Right cardiac atrium (tissue), 5 donors: Measurements from ENCODE around the gene ZFAND5. TPM values are rescaled to one million over a fixed set of nuclear protein-coding genes. Genes with fewer than 3 reads are reported as not detected.

ENCODE experiments used
- ATAC-seq, 2 donors: fragments of 200-7000 bp; cut with Tn5 transposase; one replicate each; pipeline versions ENCODE4 v1.8.0 to v1.9.1; 2020; ENCODE audit warnings: moderate library complexity in 2 of 2, mild to moderate bottlenecking in 1 of 2
- DNase-seq, 3 donors: peaks; one replicate each; pipeline ENCODE4 v3.0.0-alpha.2; 2020
- H3K27ac ChIP-seq: one replicate; pipeline ENCODE4 v1.5.1; 2013; ENCODE audit warnings: mild to moderate bottlenecking, low read length, control low read depth, moderate library complexity
- H3K27me3 ChIP-seq: one replicate; pipeline ENCODE4 v1.6.1; 2013; ENCODE audit not compliant: control insufficient read depth, insufficient read depth
- H3K4me1 ChIP-seq: one replicate; pipeline ENCODE4 v1.6.1; 2013; ENCODE audit warnings: low read length; ENCODE audit not compliant: control insufficient read depth, insufficient read depth
- H3K4me3 ChIP-seq: one replicate; pipeline ENCODE4 v1.5.1; 2013; ENCODE audit warnings: low read length, control low read depth
- H3K9me3 ChIP-seq: one replicate; pipeline ENCODE4 v1.6.1; 2013; ENCODE audit warnings: low read length; ENCODE audit not compliant: control insufficient read depth
- WGBS: extraction: QIAGEN DNeasy Blood & Tissue Kit; methylation state at CpG from one replicate; pipeline ENCODE4 v1.1.7; 2013; 5-methylcytosine and 5-hydroxymethylcytosine counted together
- intact Hi-C, 4 donors: fragments of 100-400 bp; cut with DNase I; formaldehyde crosslinking; loops; one replicate each; pipeline versions ENCODE4 v1.11.0 to v1.14.0; 2022 to 2023
- polyA plus RNA-seq: library from polyadenylated mRNA; stranded (reverse); fragments of 200-250 nt; gene quantifications from one replicate; pipeline ENCODE4 v1.2.3, GENCODE V29; 2013
- total RNA-seq, 4 donors: library from RNA; stranded (reverse); fragmentation: NEBNext Ultra II Directional; extraction: Animal tissue kit (Norgen Biotek cat#: 25700); gene quantifications; one replicate each; pipeline ENCODE4 v1.2.1, GENCODE V29; 2021
- donor health status: healthy with polysubstance abuse.
- donor health status: DM: no; HTN: yes; CAD: no.
- donor health status: DM: no; HTN: no; CAD: no.
- donor health status: DM: no; HTN: yes; CAD: no; lungs with severe emphysema.
- donor health status: DM: yes; HTN: yes; CAD: no.

Gene ZFAND5
- total and polyA plus RNA-seq, 5 donors, result 148 to 219 (median 179) TPM

DNA sequence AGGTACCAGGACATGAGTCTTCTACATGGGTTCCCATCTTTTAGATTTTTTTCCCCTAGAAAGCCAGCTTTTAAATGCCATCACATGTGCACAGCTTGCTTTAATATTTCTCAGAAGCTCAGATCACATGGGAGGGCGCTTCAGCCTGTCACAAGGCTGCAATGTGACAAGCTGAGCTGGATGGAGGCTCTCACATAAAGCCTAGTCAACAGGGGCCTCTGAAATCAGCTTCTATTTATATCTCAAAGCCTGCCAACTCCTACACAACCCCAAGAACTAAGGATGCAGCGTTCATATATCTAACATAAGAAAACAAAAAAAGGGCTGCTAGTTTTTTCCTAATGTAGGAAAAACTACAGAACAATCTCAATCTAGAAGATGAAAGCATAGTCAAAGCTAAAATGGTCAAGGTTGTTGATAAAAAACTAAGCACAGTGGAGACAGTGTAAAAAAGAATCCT is 2.3 kb downstream of the ZFAND5 start:
- H3K4me1 ChIP-seq, result no peaks in the 10 kb centered on the region
- intact Hi-C loops, result loop anchor here in 1 of 4 donors (10.0 kb wide), 1 partner anchor 222 kb away; no protein-coding TSS in a partner anchor

DNA sequence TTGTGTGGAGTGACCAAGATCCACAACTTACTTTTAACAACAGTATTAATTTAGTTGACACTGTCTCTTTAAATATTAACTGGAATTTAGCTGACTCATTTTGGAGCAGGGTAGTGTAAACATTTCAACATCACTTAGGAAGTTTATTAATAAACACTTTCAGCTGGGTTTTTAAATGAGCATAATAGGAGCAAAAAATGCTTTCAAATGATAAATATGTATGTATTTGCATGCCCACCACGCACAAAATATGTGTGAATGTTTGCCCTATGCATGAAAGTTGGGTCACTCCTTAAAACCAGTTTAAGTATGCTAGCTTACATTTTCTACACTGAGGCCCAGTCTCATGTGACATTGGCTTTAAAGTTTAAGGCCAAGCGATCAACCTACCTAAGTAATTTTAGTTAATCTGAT is 2.9 kb downstream of the ZFAND5 start:
- 8% methylated on average over 2 of the region's 2 CpGs for WGBS
- ATAC-seq, result no peak
- Histone ChIP-seq H3K27ac (peak overlapping the region; percentile 76), H3K27me3 (no peaks in the 10 kb centered on the region), H3K4me1 (no peaks in the 10 kb centered on the region), H3K4me3 (peak overlapping the region; percentile 91), H3K9me3 (no peaks in the 10 kb centered on the region)
- intact Hi-C loops, result loop anchor here in 1 of 4 donors (10.0 kb wide), 1 partner anchor 223 kb away; no protein-coding TSS in a partner anchor
- no peak for DNase-seq

More for the DNA sequence above, 2.3 kb downstream of the ZFAND5 start:
- ATAC-seq (peak; percentile 10 to 24), DNase-seq (peak; percentile 43 to 73 (median 73))
- WGBS, result 3% methylated on average over 2 of the region's 2 CpGs
- peak overlapping the region; percentile 82 for H3K27ac ChIP-seq
- no peaks in the 10 kb centered on the region for H3K27me3 ChIP-seq
- peak overlapping the region; percentile 91 for H3K4me3 ChIP-seq
- no peaks in the 10 kb centered on the region for H3K9me3 ChIP-seq

- DNase-seq, result no peak
- intact Hi-C loops, result loop anchor here in 1 of 4 donors (10.0 kb wide), 1 partner anchor 224 kb away; no protein-coding TSS in a partner anchor
- H3K4me3 ChIP-seq, result peak overlapping the region; percentile 91
- ATAC-seq, result no peak
- no peak overlapping the region for H3K27ac ChIP-seq
- H3K4me1 ChIP-seq, result peaks cover 1% of the 10 kb centered on the region
- 16% methylated on average over 3 of the region's 3 CpGs for WGBS
- H3K9me3 ChIP-seq, result no peaks in the 10 kb centered on the region
- H3K27me3 ChIP-seq, result no peaks in the 10 kb centered on the region
Observed at GRCh38 chr9:72361217-72361616, 3.8 kb downstream of the ZFAND5 start.

DNA sequence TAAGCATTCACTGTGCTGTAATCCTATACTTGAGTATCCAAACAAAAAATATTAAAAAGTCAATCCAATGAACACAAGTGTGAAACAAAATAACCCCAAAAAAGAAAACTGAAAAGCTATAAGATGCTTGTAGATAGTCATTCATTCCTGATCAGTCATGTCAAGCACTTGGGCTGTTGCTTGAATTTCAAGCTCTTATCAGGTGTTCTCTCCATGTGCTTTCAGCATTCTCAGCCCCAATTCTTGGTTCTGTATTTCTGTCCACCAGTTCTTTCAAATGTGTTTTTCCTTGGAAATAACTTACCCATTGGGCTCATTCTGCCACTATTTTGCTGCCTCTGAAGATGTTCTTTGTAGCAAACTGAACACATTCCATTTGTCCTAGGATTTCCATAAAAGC is 4.7 kb downstream of the ZFAND5 start:
- Histone ChIP-seq H3K4me1 (peaks cover 1% of the 10 kb centered on the region), H3K4me3 (peak overlapping the region; percentile 91), H3K27me3 (no peaks in the 10 kb centered on the region), H3K9me3 (no peaks in the 10 kb centered on the region), H3K27ac (no peak overlapping the region)
- DNase-seq, result no peak
- intact Hi-C loops, result loop anchor here in 1 of 4 donors (10.0 kb wide), 1 partner anchor 224 kb away; no protein-coding TSS in a partner anchor
- no peak for ATAC-seq

DNA sequence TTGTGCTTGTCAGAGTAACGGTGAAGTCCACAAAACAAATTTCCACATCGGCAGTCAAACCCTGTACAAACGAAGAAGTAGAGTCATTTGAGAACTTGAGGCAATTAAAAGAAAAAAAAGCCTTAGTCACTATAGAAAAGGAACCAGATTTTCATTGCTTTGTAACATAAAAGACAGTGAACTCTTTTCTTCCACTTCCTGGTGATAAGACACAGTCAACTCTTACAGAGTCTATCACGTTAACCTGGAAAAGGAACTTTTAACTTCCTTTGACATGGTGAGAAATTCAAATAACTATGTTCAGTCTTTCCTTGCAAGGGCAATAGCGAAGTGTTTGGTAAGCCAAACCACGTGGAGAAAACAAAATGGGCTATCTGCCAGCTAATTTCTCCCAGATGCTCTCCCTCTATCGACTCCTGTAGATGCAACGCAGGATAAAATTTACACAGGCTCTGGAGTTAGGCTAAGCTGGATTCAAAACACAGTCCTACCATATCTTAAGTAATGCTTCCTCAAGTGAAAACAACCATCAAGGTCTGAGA is 8.9 kb downstream of the ZFAND5 start:
- 32% methylated on average over 8 of the region's 8 CpGs for WGBS
- ATAC-seq (peak; percentile 14 to 21), DNase-seq (no peak)
- H3K27ac ChIP-seq, result peak overlapping the region; percentile 71
- H3K4me3 ChIP-seq, result no peak overlapping the region
- H3K9me3 ChIP-seq, result no peaks in the 10 kb centered on the region
- intact Hi-C loops, result loop anchor here in 1 of 4 donors (10.0 kb wide), 1 partner anchor 51 kb away; no protein-coding TSS in a partner anchor
- no peaks in the 10 kb centered on the region for H3K27me3 ChIP-seq
- H3K4me1 ChIP-seq, result peaks cover 3% of the 10 kb centered on the region

DNA sequence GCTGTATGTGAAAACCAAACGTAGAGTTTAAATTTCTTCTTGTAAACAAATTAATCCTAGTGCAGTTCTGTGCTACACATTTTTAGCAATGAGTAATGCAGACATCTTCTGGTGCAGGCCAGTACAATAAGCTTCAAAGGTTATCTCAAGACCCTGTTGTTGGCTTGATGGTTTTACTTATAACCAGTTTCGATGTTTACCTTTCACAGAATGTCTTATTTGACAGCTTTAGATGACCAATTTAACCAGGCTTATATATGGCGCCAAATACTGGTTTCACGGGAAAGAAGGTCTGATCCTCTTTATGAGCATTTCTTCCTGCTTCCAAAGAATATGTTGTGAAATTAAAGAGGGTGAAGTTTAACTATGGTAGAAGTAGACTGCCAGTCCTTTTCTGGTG is 9.9 kb downstream of the ZFAND5 start:
- Histone ChIP-seq H3K27me3 (no peaks in the 10 kb centered on the region), H3K9me3 (no peaks in the 10 kb centered on the region), H3K4me1 (peaks cover 3% of the 10 kb centered on the region), H3K27ac (no peak overlapping the region), H3K4me3 (no peak overlapping the region)
- intact Hi-C loops, result loop anchor here in 1 of 4 donors (10.0 kb wide), 1 partner anchor 50 kb away; no protein-coding TSS in a partner anchor
- DNase-seq (no peak), ATAC-seq (no peak)
- WGBS, result 84% methylated on average over 4 of the region's 4 CpGs

DNA sequence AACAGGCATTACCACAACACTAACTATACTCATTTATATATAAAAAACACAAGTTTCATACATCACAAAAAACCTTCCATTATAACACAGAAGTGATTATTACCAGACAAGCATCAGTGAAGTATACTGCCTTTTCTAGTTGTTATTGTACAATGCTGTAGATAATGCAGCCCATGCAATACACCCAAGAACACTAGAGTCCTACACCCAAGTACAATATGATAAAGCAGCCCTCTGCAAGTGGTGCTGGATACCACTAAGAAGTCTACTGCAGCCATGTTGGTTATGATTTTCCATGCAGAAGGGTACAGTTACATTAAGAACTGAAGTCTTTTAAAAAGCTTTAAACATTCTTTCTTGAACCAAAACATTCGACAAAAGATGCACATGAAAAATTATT is 10.3 kb downstream of the ZFAND5 start:
- ATAC-seq (no peak), DNase-seq (no peak)
- intact Hi-C loops, result loop anchor here in 1 of 4 donors (10.0 kb wide), 1 partner anchor 50 kb away; no protein-coding TSS in a partner anchor
- WGBS, result 92% methylated on average over 1 of the region's 1 CpG
- H3K27me3 ChIP-seq, result no peaks in the 10 kb centered on the region
- no peak overlapping the region for H3K4me3 ChIP-seq
- peaks cover 3% of the 10 kb centered on the region for H3K4me1 ChIP-seq
- H3K9me3 ChIP-seq, result no peaks in the 10 kb centered on the region
- H3K27ac ChIP-seq, result no peak overlapping the region

- Histone ChIP-seq H3K27ac (no peak overlapping the region), H3K9me3 (no peaks in the 10 kb centered on the region), H3K4me3 (no peak overlapping the region), H3K27me3 (no peaks in the 10 kb centered on the region), H3K4me1 (peaks cover 3% of the 10 kb centered on the region)
- intact Hi-C loops, result loop anchor here in 1 of 4 donors (10.0 kb wide), 1 partner anchor 49 kb away; no protein-coding TSS in a partner anchor
- no peak for ATAC-seq
- 96% methylated on average over 4 of the region's 4 CpGs for WGBS
- DNase-seq, result no peak
Observed at GRCh38 chr9:72353455-72354116, 11.4 kb downstream of the ZFAND5 start.

GRCh38 chr9:72352911-72353388 is 12.1 kb downstream of the ZFAND5 start:
- DNase-seq (no peak), ATAC-seq (no peak)
- peaks cover 3% of the 10 kb centered on the region for H3K4me1 ChIP-seq
- 65% methylated on average over 2 of the region's 2 CpGs for WGBS
- H3K27me3 ChIP-seq, result no peaks in the 10 kb centered on the region
- intact Hi-C loops, result loop anchor here in 1 of 4 donors (10.0 kb wide), 1 partner anchor 48 kb away; no protein-coding TSS in a partner anchor
- H3K4me3 ChIP-seq, result no peak overlapping the region
- no peaks in the 10 kb centered on the region for H3K9me3 ChIP-seq
- no peak overlapping the region for H3K27ac ChIP-seq

DNA sequence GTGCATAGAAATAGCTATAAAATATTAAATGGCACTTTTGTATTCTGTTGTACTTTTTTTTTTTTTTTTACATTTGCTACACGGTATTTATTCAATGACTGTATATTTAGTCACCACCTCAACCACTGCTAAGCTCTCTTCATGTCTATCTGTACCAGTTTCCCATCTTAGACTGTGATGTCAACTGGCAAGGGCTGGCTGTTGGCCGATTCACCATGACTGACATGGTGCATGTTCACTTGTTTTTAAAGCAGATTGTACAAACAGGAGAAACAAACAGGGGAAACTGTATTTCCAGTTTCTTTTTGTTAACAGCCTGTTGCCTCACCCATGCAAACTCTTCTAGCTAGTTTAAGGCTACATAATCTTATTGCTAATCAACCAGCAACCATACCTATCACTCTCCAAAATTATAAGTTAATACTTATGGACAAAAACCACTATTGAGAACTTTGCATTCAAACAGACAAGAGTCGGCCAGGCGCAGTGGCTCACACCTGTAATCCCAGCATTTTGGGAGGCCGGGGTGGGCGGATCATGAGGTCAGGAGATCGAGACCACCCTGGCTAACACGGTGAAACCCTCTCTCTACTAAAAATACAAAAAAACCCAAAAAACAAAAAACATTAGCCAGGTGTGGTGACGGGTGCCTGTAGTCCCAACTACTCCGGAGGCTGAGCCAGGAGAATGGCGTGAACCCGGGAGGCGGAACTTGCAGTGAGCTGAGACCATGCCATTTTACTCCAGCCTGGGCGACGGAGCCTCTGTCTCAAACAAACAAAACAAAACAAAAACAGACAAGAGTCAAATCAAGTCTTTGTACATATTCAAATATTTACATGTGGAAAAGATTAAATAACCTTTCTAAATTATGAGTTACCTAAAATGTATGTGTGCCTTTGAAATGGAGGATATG is 13.2 kb downstream of the ZFAND5 start:
- WGBS, result 91% methylated on average over 15 of the region's 15 CpGs
- DNase-seq, result peak in 1 of 3 donors; percentile 18
- ATAC-seq, result peak; percentile 56
- Histone ChIP-seq H3K9me3 (no peaks in the 10 kb centered on the region), H3K27me3 (no peaks in the 10 kb centered on the region), H3K27ac (no peak overlapping the region), H3K4me1 (peaks cover 2% of the 10 kb centered on the region), H3K4me3 (no peak overlapping the region)
- intact Hi-C loops, result loop anchor here in 1 of 4 donors (10.0 kb wide), 1 partner anchor 47 kb away; no protein-coding TSS in a partner anchor
